ENCODE measurements around the gene LCN12.

- no peak for TF ChIP-seq CTCF (IDR thresholded peaks at IDR 0.05; ENCODE audit: low read depth, low read length)
- TF ChIP-seq EZH2phosphoT487 (IDR thresholded peaks at IDR 0.05; ENCODE audit: low read depth): no peak
Measured at GRCh38 chr9:136927343-136928271, 24.5 kb upstream of the LCN12 start.
